Adrenal gland (tissue), 12 donors: ENCODE data around the gene PRKN. TPM values are rescaled to one million over a fixed set of nuclear protein-coding genes. Genes with fewer than 3 reads are reported as not detected.

Experiments used
- DNase-seq, 7 donors: peaks; one replicate each; pipeline ENCODE4 v3.0.0-alpha.2; 2019 to 2020
- H3K27ac ChIP-seq, 5 donors: fragments of 200-600 bp; sonication (generic) in 4 of 5; 1 replicate in 3 of 5; 2 replicates in 2 of 5; pipeline versions ENCODE4 v1.5.1 to v1.8.0; 2016 to 2020; ENCODE audit warnings: mild to moderate bottlenecking in 1 of 5
- H3K27me3 ChIP-seq: fragments of 200-600 bp; 2 replicates; pipeline ENCODE4 v1.8.0; 2021
- H3K36me3 ChIP-seq, 2 donors: fragments of 200-600 bp; replicated peaks in 1 of 2; 1 replicate in 1 of 2; 2 replicates in 1 of 2; pipeline versions ENCODE4 v1.5.1 to v1.8.0; 2018 to 2022
- H3K4me1 ChIP-seq, 2 donors: fragments of 200-600 bp; replicated peaks in 1 of 2; 1 replicate in 1 of 2; 2 replicates in 1 of 2; pipeline versions ENCODE4 v1.5.1 to v1.8.0; 2018 to 2021
- H3K4me3 ChIP-seq, 4 donors: fragments of 200-600 bp; sonication (generic) in 3 of 4; one replicate each; pipeline ENCODE4 v1.5.1; 2016 to 2018
- H3K9me3 ChIP-seq, 3 donors: fragments of 200-600 bp; sonication (generic) in 1 of 3; replicated peaks in 1 of 3; 1 replicate in 2 of 3; 2 replicates in 1 of 3; pipeline versions ENCODE4 v1.5.1 to v1.8.0; 2016 to 2021
- CTCF ChIP-seq, 6 experiments: fragments of 450-650 bp in 4 of 6; fragments of 200-600 bp in 2 of 6; sonication (generic) in 1 of 6; IDR thresholded peaks; 1 replicate in 5 of 6; 2 replicates in 1 of 6; pipeline versions ENCODE4 v1.5.1 to v1.8.0; 2016 to 2021; ENCODE audit warnings: antibody characterized with exemption in 6 of 6, mild to moderate bottlenecking in 2 of 6, moderate library complexity in 1 of 6
- POLR2A ChIP-seq, 2 donors: fragments of 450-650 bp; IDR thresholded peaks; one replicate each; pipeline ENCODE4 v1.6.1; 2017; ENCODE audit warnings: antibody characterized with exemption in 2 of 2, mild to moderate bottlenecking in 2 of 2, moderate library complexity in 1 of 2
- WGBS, 4 donors: extraction: QIAGEN DNeasy Blood & Tissue Kit in 2 of 4; methylation state at CpG; one replicate each; pipeline versions ENCODE4 v1.1.5 to v1.1.7; 2013 to 2017; 5-methylcytosine and 5-hydroxymethylcytosine counted together
- intact Hi-C, 2 donors: fragments of 100-400 bp; cut with DNase I; formaldehyde crosslinking; loops; one replicate each; pipeline versions ENCODE4 v1.14.1 to v1.15.0; 2022 to 2023
- polyA plus RNA-seq, 3 donors: library from polyadenylated mRNA; stranded (reverse); fragments of 200-250 nt in 2 of 3; fragments of 350-450 nt in 1 of 3; fragmentation: Illumina TruSeq in 1 of 3; extraction: RNeasy Lipid Tissue Mini Kit (QIAGEN cat#74804) in 1 of 3; gene quantifications; one replicate each; pipeline ENCODE4 v1.2.3, GENCODE V29; 2013 to 2014
- total RNA-seq, 9 donors: library from RNA; depleted of rRNA in 4 of 9; stranded (reverse); fragments of >200 nt in 4 of 9; fragments of 120-200 nt in 1 of 9; fragmentation: NEBNext Ultra II Directional in 1 of 9; extraction: Animal tissue kit (Norgen Biotek cat#: 25700) in 1 of 9; gene quantifications; one replicate each; pipeline versions ENCODE4 v1.1.0 to v1.2.4, GENCODE V29; 2013 to 2023
- donor health status: healthy with polysubstance abuse.
- donor health status: Bipolar disorder and iron deficiency.
- donor health status: DM: yes; HTN: yes; CAD: no.
- donor health status: DM: no; HTN: no; CAD: no.
- donor health status: DM: no; HTN: no; CAD: no.
- donor health status: DM: yes; HTN: yes; CAD: no.

PRKN gene
- total and polyA plus RNA-seq, 12 donors = 1.9 to 159 (median 13.3) TPM

GRCh38 chr6:161607696-161608297 lies 1119.8 kb downstream of the PRKN start:
- H3K27me3 ChIP-seq = no peaks in the 10 kb centered on the region
- peaks cover 0 to 7% of the 10 kb centered on the region in 2 donors for H3K4me1 ChIP-seq
- peak; percentile 30 to 70 (median 45) for DNase-seq
- H3K27ac ChIP-seq = no peak overlapping the region
- no peak overlapping the region for H3K4me3 ChIP-seq
- 74 to 91% (median 76%) methylated on average over 6 of the region's 6 CpGs for WGBS, 4 donors
- intact Hi-C loops = no loop called here
- no peak for TF ChIP-seq POLR2A (IDR thresholded peaks at IDR 0.05)
- TF ChIP-seq CTCF (IDR thresholded peaks at IDR 0.05) = no peak
- no peaks in the 10 kb centered on the region for H3K36me3 ChIP-seq
- no peaks in the 10 kb centered on the region for H3K9me3 ChIP-seq

- H3K4me1 ChIP-seq = peaks cover 0 to 5% of the 10 kb centered on the region in 2 donors
- no peak for TF ChIP-seq CTCF (IDR thresholded peaks at IDR 0.05)
- TF ChIP-seq POLR2A (IDR thresholded peaks at IDR 0.05) = no peak
- no peak overlapping the region for H3K4me3 ChIP-seq
- H3K27ac ChIP-seq = peak overlapping the region in 1 of 5 donors; percentile 31
- no peaks in the 10 kb centered on the region for H3K36me3 ChIP-seq
- H3K27me3 ChIP-seq = no peaks in the 10 kb centered on the region
- 54 to 77% (median 66%) methylated on average over 1 of the region's 1 CpG for whole genome bisulfite sequencing, 4 donors
- intact Hi-C loops = no loop called here
- no peaks in the 10 kb centered on the region for H3K9me3 ChIP-seq
- no peak for DNase-seq
Observed at GRCh38 chr6:161602359-161602758, 1125.2 kb downstream of the PRKN start.

GRCh38 chr6:161598896-161599295 lies 1128.7 kb downstream of the PRKN start:
- H3K36me3 ChIP-seq = no peaks in the 10 kb centered on the region
- no peak for DNase-seq
- no peak overlapping the region for H3K27ac ChIP-seq
- no peak overlapping the region for H3K4me3 ChIP-seq
- peaks cover 0 to 4% of the 10 kb centered on the region in 2 donors for H3K4me1 ChIP-seq
- intact Hi-C loops = no loop called here
- WGBS, 4 donors = 88 to 100% (median 95%) methylated on average over 2 of the region's 2 CpGs
- H3K9me3 ChIP-seq = no peaks in the 10 kb centered on the region
- H3K27me3 ChIP-seq = no peaks in the 10 kb centered on the region
- TF ChIP-seq CTCF (IDR thresholded peaks at IDR 0.05) (no peak), POLR2A (IDR thresholded peaks at IDR 0.05) (no peak)

- no peak for TF ChIP-seq CTCF (IDR thresholded peaks at IDR 0.05)
- WGBS, 4 donors = 88 to 94% (median 89%) methylated on average over 6 to 7 of the region's 7 CpGs
- Histone ChIP-seq H3K27me3 (no peaks in the 10 kb centered on the region), H3K4me3 (no peak overlapping the region), H3K9me3 (no peaks in the 10 kb centered on the region), H3K27ac (no peak overlapping the region), H3K4me1 (no peaks in the 10 kb centered on the region), H3K36me3 (no peaks in the 10 kb centered on the region)
- intact Hi-C loops = no loop called here
- no peak for DNase-seq
Observed at GRCh38 chr6:161596807-161597520, 1130.6 kb downstream of the PRKN start.
